CD14-positive monocyte (primary cell): Measurements from ENCODE around the gene ABHD17C. TPM values are rescaled to one million over a fixed set of nuclear protein-coding genes. Genes with fewer than 3 reads are reported as not detected.

ENCODE experiments used
- DNase-seq, 3 donors: peaks; one replicate each; pipeline ENCODE4 v3.0.0-alpha.2; 2011 to 2022
- H2AFZ ChIP-seq: 2 replicates; pipeline ENCODE4 v1.6.0; 2012; ENCODE audit warnings: mild to moderate bottlenecking, low read depth, low read length, inconsistent platforms; ENCODE audit not compliant: insufficient read depth, poor library complexity, severe bottlenecking
- H3K27ac ChIP-seq, 2 donors: 1 replicate in 1 of 2; 2 replicates in 1 of 2; pipeline ENCODE4 v1.5.1; 2012 to 2013; ENCODE audit warnings: low read length in 2 of 2, control low read depth in 1 of 2, inconsistent platforms in 1 of 2, low read depth in 1 of 2, mild to moderate bottlenecking in 1 of 2
- H3K27me3 ChIP-seq, 2 donors: one replicate each; pipeline versions ENCODE4 v1.6.0 to v1.6.1; 2011 to 2013; ENCODE audit warnings: low read length in 2 of 2; ENCODE audit not compliant: control insufficient read depth in 2 of 2, insufficient read depth in 2 of 2
- H3K36me3 ChIP-seq, 2 donors: replicated peaks in 1 of 2; 1 replicate in 1 of 2; 2 replicates in 1 of 2; pipeline versions ENCODE4 v1.5.1 to v1.6.1; 2012 to 2013; ENCODE audit warnings: low read length in 2 of 2, control low read depth in 1 of 2, inconsistent platforms in 1 of 2, mild to moderate bottlenecking in 1 of 2; ENCODE audit not compliant: insufficient read depth in 2 of 2, control insufficient read depth in 1 of 2
- H3K4me1 ChIP-seq, 2 donors: 1 replicate in 1 of 2; 2 replicates in 1 of 2; pipeline versions ENCODE4 v1.5.1 to v1.6.1; 2012 to 2013; ENCODE audit warnings: low read length in 2 of 2, control low read depth in 1 of 2, inconsistent platforms in 1 of 2, mild to moderate bottlenecking in 1 of 2, moderate library complexity in 1 of 2; ENCODE audit not compliant: insufficient read depth in 2 of 2, control insufficient read depth in 1 of 2
- H3K4me2 ChIP-seq: replicated peaks from 2 replicates; pipeline ENCODE3; 2012; ENCODE audit warnings: low read length, moderate library complexity, mild to moderate bottlenecking; ENCODE audit not compliant: poor library complexity, severe bottlenecking; ENCODE audit errors: extremely low read depth
- H3K4me3 ChIP-seq, 3 experiments: fragments of 200-600 bp in 1 of 3; sonication (generic) in 1 of 3; replicated peaks in 1 of 3; 1 replicate in 2 of 3; 2 replicates in 1 of 3; pipeline ENCODE4 v1.5.1; 2011 to 2013; ENCODE audit warnings: low read length in 3 of 3, mild to moderate bottlenecking in 3 of 3, control low read depth in 2 of 3, low read depth in 2 of 3, inconsistent platforms in 1 of 3, moderate library complexity in 1 of 3
- H3K79me2 ChIP-seq: 2 replicates; pipeline ENCODE4 v1.6.0; 2012; ENCODE audit warnings: mild to moderate bottlenecking, control low read depth, inconsistent platforms, low read length, moderate library complexity; ENCODE audit not compliant: insufficient read depth
- H3K9ac ChIP-seq: 2 replicates; pipeline ENCODE4 v1.6.0; 2017; ENCODE audit warnings: low read length, mild to moderate bottlenecking; ENCODE audit not compliant: insufficient read depth, poor library complexity, severe bottlenecking
- H3K9me3 ChIP-seq, 2 donors: replicated peaks in 1 of 2; 1 replicate in 1 of 2; 2 replicates in 1 of 2; pipeline versions ENCODE4 v1.5.1 to v1.6.1; 2012 to 2013; ENCODE audit warnings: low read length in 2 of 2, control low read depth in 1 of 2; ENCODE audit not compliant: control insufficient read depth in 1 of 2, insufficient read depth in 1 of 2
- H4K20me1 ChIP-seq: 2 replicates; pipeline ENCODE4 v1.6.0; 2012; ENCODE audit warnings: mild to moderate bottlenecking, low read length, control low read depth, moderate library complexity; ENCODE audit not compliant: insufficient read depth
- H3K27ac Mint-ChIP-seq, 7 donors: one replicate each; pipeline ENCODE4 v1.8.0; 2020; ENCODE audit warnings: mild to moderate bottlenecking in 7 of 7, mixed read lengths in 7 of 7, moderate library complexity in 6 of 7, inconsistent platforms in 2 of 7
- H3K27me3 Mint-ChIP-seq, 3 donors: one replicate each; pipeline ENCODE4 v1.8.0; 2021 to 2022; ENCODE audit warnings: low read depth in 3 of 3, mild to moderate bottlenecking in 3 of 3, mixed read lengths in 3 of 3, moderate library complexity in 3 of 3, inconsistent platforms in 1 of 3
- H3K36me3 Mint-ChIP-seq, 2 donors: one replicate each; pipeline ENCODE4 v1.8.0; 2020; ENCODE audit warnings: mixed read lengths in 2 of 2, inconsistent platforms in 1 of 2, mild to moderate bottlenecking in 1 of 2
- H3K4me1 Mint-ChIP-seq: one replicate; pipeline ENCODE4 v1.8.0; 2020; ENCODE audit warnings: mild to moderate bottlenecking, mixed read lengths
- H3K4me3 Mint-ChIP-seq, 2 donors: one replicate each; pipeline ENCODE4 v1.8.0; 2020; ENCODE audit warnings: mild to moderate bottlenecking in 2 of 2, mixed read lengths in 2 of 2, moderate library complexity in 1 of 2
- H3K9me3 Mint-ChIP-seq, 7 donors: one replicate each; pipeline ENCODE4 v1.8.0; 2020 to 2022; ENCODE audit warnings: mixed read lengths in 7 of 7, mild to moderate bottlenecking in 6 of 7, moderate library complexity in 6 of 7, inconsistent platforms in 2 of 7
- CTCF ChIP-seq: fragments of 200-600 bp; IDR thresholded peaks from one replicate; pipeline ENCODE4 v1.8.0; 2022; ENCODE audit warnings: antibody characterized with exemption, mild to moderate bottlenecking
- WGBS: methylation state at CpG from one replicate; pipeline ENCODE4 v1.1.5; 2013; ENCODE audit warnings: missing lambda C conversion rate; ENCODE audit not compliant: insufficient coverage; 5-methylcytosine and 5-hydroxymethylcytosine counted together
- intact Hi-C, 2 donors: fragments of 100-400 bp; cut with micrococcal nuclease; formaldehyde crosslinking; loops; one replicate each; pipeline versions ENCODE4 v1.15.0 to v1.15.1; 2023
- polyA plus RNA-seq, 3 donors: library from polyadenylated mRNA; depleted of rRNA in 1 of 3; unstranded in 2 of 3; stranded (reverse) in 1 of 3; fragments of 300-500 nt in 2 of 3; fragments of >200 nt in 1 of 3; fragmentation: Illumina TruSeq in 2 of 3; gene quantifications; 1 replicate in 2 of 3; 2 replicates in 1 of 3; pipeline ENCODE4 v1.2.3, GENCODE V29; 2012 to 2021

The ABHD17C gene
- polyA plus RNA-seq, 3 donors: 0.48 to 0.76 (median 0.68) TPM

- no peak overlapping the region for H3K4me3 Mint-ChIP-seq
- Histone ChIP-seq H3K27ac (no peak overlapping the region), H4K20me1 (no peaks in the 10 kb centered on the region), H3K4me1 (no peaks in the 10 kb centered on the region), H3K9ac (no peak overlapping the region), H3K4me2 (no peak overlapping the region), H3K79me2 (no peaks in the 10 kb centered on the region), H3K4me3 (no peak overlapping the region), H3K36me3 (no peaks in the 10 kb centered on the region), H2AFZ (no peak overlapping the region), H3K27me3 (no peaks in the 10 kb centered on the region), H3K9me3 (no peaks in the 10 kb centered on the region)
- no peak overlapping the region for H3K27ac Mint-ChIP-seq
- WGBS: 100% methylated on average over 2 of the region's 4 CpGs
- H3K4me1 Mint-ChIP-seq: no peaks in the 10 kb centered on the region
- peaks cover 0 to 3% (median 0%) of the 10 kb centered on the region in 7 donors for H3K9me3 Mint-ChIP-seq
- no peak for DNase-seq
- peaks cover 0 to 10% (median 6%) of the 10 kb centered on the region in 3 donors for H3K27me3 Mint-ChIP-seq
- intact Hi-C loops: no loop called here
- no peaks in the 10 kb centered on the region for H3K36me3 Mint-ChIP-seq
- no peak for TF ChIP-seq CTCF
Measured at GRCh38 chr15:80667936-80668335, 27.2 kb upstream of the ABHD17C start.

GRCh38 chr15:80668546-80669236, 26.4 kb upstream of the ABHD17C start:
- H3K27ac Mint-ChIP-seq: no peak overlapping the region
- WGBS: no CpG with 5 or more reads among the region's 3 CpGs
- Histone ChIP-seq H3K36me3 (no peaks in the 10 kb centered on the region), H3K9ac (no peak overlapping the region), H3K27ac (no peak overlapping the region), H3K9me3 (no peaks in the 10 kb centered on the region), H2AFZ (no peak overlapping the region), H3K4me2 (no peak overlapping the region), H3K79me2 (no peaks in the 10 kb centered on the region), H3K4me1 (peaks cover 0 to 2% of the 10 kb centered on the region in 2 donors), H4K20me1 (no peaks in the 10 kb centered on the region), H3K27me3 (no peaks in the 10 kb centered on the region), H3K4me3 (no peak overlapping the region)
- H3K4me1 Mint-ChIP-seq: peaks cover 1% of the 10 kb centered on the region
- intact Hi-C loops: no loop called here
- H3K4me3 Mint-ChIP-seq: no peak overlapping the region
- peaks cover 0 to 8% (median 6%) of the 10 kb centered on the region in 3 donors for H3K27me3 Mint-ChIP-seq
- TF ChIP-seq CTCF: no peak
- peaks cover 0 to 3% (median 0%) of the 10 kb centered on the region in 7 donors for H3K9me3 Mint-ChIP-seq
- no peak for DNase-seq
- H3K36me3 Mint-ChIP-seq: no peaks in the 10 kb centered on the region
